NCI-H1436 (cell line): ENCODE results near the gene SYK.

ENCODE experiments used
- DNase-seq: peaks from one replicate; lab custom pipeline; 2025; lab: John Stamatoyannopoulos, UW

SYK gene

GRCh38 chr9:90906316-90907055, 104.9 kb downstream of the SYK start:
- no peak for DNase-seq

GRCh38 chr9:90907056-90907445, 105.4 kb downstream of the SYK start:
- DNase-seq: no peak

GRCh38 chr9:90907790-90908189, 106.2 kb downstream of the SYK start:
- no peak for DNase-seq

- DNase-seq: no peak
Measured at GRCh38 chr9:90909225-90909624, 107.6 kb downstream of the SYK start.

DNA sequence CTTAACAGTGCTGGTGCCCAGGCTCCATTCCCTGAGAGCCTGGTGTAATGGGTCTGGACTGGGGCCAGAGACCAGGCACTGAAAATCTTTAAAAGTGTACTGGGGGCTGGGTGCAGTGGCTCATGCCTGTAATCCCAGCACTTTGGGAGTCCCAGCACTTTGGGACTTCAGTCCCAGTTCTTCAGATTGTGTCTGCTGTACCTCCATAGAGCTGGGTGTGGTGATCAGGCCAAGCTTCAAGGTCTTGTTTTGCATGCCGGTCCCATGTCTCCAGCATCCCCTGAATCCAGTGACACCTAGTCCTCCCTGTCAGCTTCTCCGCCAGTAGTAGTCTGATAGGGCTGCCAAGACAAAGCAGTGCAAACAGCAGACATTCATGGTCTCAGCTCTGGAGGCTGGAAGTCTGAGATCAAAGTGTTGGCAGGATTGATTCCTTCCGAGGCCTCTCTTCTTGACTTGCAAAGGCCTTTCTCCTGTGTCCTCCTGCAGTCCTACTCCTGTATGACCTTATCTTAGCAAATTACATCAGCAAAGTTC, 108.2 kb downstream of the SYK start:
- no peak for DNase-seq

DNA sequence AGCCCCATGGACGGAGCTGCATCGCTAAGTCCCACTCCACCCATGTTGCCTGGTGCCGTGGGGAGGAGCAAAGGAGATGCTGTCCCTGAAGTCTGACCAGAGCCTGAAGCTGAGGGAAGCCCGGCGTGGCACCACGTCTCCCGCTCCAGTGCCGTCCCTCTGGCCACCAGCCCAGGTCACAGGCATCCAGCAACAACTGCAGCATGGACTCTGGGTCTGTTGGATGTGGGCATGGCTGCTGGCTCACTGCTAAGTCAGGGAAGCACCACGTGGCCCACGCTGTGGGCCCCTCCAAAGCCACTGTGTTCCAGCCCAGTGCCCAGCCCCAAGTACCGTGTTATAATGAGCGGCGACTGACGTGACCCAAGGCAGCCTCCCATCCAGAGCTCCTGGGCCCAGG, 112.6 kb downstream of the SYK start:
- DNase-seq: no peak

DNA sequence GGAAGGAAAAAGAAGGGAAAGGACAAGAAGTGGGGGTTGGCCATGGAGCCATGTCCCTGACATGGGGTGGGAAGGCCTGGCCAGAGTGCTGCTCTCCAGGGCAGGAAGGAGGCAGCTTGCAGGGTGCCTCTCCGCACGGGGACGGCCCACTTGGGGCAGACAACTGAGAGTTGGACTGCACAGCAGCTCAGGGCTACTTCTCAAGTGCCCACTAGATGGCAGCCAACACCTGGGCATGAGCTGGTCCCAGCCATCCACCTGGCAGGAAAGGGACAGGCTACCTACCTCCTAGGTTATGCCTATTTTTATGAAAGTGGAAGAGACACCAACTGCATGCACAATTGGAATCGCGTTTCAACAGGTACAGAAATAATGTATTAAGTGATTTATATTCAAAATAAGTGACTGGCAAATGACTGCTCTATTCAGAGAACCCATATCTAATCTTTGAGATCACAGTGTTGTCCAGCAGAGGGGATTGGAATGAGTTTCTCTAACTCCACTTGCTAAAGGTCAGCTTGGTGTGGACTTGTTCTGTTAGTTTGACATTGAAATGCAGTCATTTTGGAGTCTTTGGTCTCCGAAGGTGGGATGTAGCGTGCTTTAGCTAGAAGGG, 113.4 kb downstream of the SYK start:
- DNase-seq: peak; percentile 58

DNA sequence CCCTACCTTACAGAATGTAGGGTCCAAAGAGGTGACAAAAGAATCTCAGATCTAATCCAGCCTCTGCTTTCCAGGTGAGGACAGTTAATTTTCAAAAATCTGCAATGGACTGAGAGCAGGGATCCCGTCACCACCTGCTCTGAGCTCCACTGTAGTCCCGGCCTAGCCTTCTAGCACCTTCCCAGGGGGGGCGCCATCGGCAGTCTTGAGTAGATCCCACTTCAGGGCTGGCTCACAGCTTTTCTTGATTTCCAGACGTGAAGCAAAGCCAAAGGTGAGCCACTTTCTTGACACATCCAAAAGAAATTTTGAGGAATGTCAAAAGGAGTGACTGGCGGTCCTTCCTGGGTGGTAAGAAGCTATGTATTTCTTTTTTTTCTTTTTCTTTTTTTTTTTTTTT, 114.1 kb downstream of the SYK start:
- peak; percentile 10 for DNase-seq

DNA sequence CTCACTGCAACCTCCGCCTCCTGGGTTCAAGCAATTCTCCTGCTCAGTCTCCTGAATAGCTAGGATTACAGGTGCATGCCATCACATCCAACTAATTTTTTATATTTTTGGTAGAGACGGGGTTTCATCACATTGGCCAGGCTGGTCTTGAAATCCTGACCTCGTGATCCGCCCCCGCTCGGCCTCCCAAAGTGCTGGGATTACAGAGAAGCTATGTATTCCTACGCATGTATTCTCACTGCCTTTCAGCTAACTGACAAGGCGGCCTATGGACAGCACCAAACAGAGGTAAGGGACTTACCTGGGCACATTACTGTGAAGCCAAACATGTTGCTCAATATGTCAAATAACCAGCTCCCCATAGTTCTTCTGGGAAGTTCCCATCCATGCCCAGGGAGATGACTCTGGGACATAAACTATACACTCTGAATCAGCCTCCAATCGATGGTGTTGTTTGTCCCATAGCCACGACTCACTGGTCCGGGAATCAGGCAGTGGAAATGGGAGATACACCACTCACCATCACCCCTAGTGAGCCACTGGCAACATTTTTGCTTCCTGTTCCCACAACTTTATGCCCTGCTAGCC, 114.6 kb downstream of the SYK start:
- DNase-seq: no peak

GRCh38 chr9:90919883-90920282, 118.3 kb downstream of the SYK start:
- DNase-seq: no peak

- peak; percentile 16 for DNase-seq
Measured at GRCh38 chr9:90921104-90921503, 119.5 kb downstream of the SYK start.

DNA sequence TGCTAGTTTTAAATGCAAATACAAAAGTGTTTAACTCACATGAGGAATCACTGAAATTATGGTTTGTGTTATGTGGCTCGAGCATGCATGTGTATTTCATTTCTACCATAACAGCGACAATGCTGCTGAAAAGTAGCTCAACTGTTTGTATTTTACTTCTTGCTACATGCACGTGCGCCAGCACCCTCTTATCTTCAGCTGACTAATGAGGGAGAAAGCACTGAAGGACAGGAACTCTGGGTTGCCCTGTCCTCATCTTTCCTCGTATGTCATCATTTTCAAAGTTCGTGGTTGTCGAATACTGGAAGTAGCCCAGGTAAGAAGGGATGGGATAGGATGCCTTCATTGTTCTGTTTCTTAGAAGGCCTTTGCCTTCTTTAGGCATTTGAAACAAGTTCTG, 120.3 kb downstream of the SYK start:
- DNase-seq: no peak

GRCh38 chr9:90925581-90926257, 124.1 kb downstream of the SYK start:
- DNase-seq: no peak

GRCh38 chr9:90926936-90927335, 125.3 kb downstream of the SYK start:
- DNase-seq: no peak

GRCh38 chr9:90927496-90927895, 125.9 kb downstream of the SYK start:
- DNase-seq: no peak

GRCh38 chr9:90929626-90930025, 128.0 kb downstream of the SYK start:
- no peak for DNase-seq

- DNase-seq: no peak
Measured at GRCh38 chr9:90933468-90933867, 131.8 kb downstream of the SYK start.

GRCh38 chr9:90939351-90939750, 137.7 kb downstream of the SYK start:
- DNase-seq: no peak

DNA sequence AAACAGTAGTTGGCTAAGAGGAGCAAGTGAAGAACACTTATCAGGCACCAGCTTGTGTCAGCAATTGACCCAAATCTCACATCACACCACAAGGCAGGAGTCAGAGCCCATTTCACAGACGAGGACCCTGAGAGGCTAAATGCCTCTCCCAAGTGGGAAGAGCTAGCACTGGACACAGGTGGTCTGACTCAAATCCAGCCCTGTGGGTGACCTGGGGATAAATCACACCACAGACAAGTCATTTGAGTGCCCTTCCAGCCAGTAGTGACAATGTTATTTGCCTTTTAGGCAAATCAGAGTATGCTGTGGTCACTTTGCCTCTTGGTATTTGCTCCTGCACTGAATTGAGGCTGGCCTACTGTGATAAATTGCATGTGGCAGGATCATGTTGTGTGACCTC, 138.7 kb downstream of the SYK start:
- no peak for DNase-seq

GRCh38 chr9:90941661-90942060, 140.0 kb downstream of the SYK start:
- no peak for DNase-seq

DNA sequence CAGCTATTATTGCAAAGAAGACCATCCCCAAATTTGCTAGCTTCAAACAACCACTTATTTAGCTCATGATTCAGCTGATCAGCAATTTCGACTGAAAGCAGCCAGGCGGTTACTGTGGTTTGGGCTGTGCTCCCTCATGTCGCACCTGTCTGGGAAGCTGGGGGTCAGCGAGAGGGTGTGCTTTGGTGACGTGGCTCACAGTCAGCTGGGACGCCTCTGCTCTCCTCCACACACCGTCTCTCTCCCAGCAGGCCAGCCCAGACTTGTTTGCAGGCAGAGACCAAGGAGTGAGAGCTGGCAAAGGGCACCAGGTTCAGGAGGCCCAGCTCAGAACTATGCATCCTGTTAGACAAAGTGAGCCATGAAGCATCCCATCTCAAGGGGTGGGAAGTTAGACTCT, 140.9 kb downstream of the SYK start:
- DNase-seq: no peak

DNA sequence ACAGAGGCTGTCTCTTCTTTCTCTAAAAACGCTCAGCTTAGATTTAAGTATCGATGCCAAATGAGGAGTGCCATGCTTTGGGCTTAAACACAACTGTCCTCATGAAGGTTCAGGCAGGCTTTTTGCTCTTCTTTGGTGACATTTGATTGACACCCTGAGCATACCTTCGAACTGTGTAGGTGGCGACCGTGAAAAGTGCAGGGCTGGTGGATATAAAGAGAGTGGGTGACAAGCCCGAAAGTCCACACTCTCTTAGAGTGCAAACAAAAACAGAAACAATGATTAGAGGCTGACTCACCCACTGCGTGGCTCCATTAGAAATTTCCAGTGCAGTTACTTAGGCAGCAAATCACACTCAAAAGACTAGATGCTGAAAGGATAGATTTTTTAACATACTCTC, 141.7 kb downstream of the SYK start:
- DNase-seq: no peak

GRCh38 chr9:90945336-90945735, 143.7 kb downstream of the SYK start:
- no peak for DNase-seq
